Skin of body (tissue), 2 donors: Measurements from ENCODE around the gene ME3. TPM values are rescaled to one million over a fixed set of nuclear protein-coding genes. Genes with fewer than 3 reads are reported as not detected.

ENCODE experiments used
- DNase-seq: peaks from one replicate; lab custom pipeline; 2025; lab: John Stamatoyannopoulos, UW
- total RNA-seq: library from RNA; depleted of rRNA; stranded (reverse); fragments of >200 nt; gene quantifications from one replicate; pipeline ENCODE4 v1.2.3, GENCODE V29; 2014

Gene ME3
- 17.8 TPM for total RNA-seq

- DNase-seq: no peak
These were observed at the start of gene ME3 for GRCh38 chr11:86672007-86672621. TSS of gene ME3 (minus strand) at chr11:86672616.

- DNase-seq: no peak
These were observed 49.6 kb upstream of the ME3 start for GRCh38 chr11:86722006-86722405.

- peak; percentile 20 for DNase-seq
These were observed 48.1 kb upstream of the ME3 start for GRCh38 chr11:86720546-86720945.

- DNase-seq: no peak
These were observed 47.5 kb upstream of the ME3 start for GRCh38 chr11:86719781-86720463.

GRCh38 chr11:86718999-86719398 is 46.6 kb upstream of the ME3 start:
- DNase-seq: no peak

- no peak for DNase-seq
These were observed 46.1 kb upstream of the ME3 start for GRCh38 chr11:86718521-86718920.

GRCh38 chr11:86717817-86718501 is 45.5 kb upstream of the ME3 start:
- no peak for DNase-seq

- no peak for DNase-seq
These were observed 43.2 kb upstream of the ME3 start for GRCh38 chr11:86715611-86716010.

GRCh38 chr11:86713552-86713951 is 41.1 kb upstream of the ME3 start:
- no peak for DNase-seq

- no peak for DNase-seq
These were observed 38.5 kb upstream of the ME3 start for GRCh38 chr11:86710936-86711335.

- DNase-seq: no peak
These were observed 36.3 kb upstream of the ME3 start for GRCh38 chr11:86708669-86709068.

GRCh38 chr11:86706338-86707131 is 34.1 kb upstream of the ME3 start:
- no peak for DNase-seq

GRCh38 chr11:86704710-86705109 is 32.3 kb upstream of the ME3 start:
- DNase-seq: no peak

- DNase-seq: no peak
These were observed 31.6 kb upstream of the ME3 start for GRCh38 chr11:86703987-86704386.

GRCh38 chr11:86702220-86702983 is 30.0 kb upstream of the ME3 start:
- no peak for DNase-seq

GRCh38 chr11:86699040-86699791 is 26.8 kb upstream of the ME3 start:
- DNase-seq: no peak

- DNase-seq: no peak
These were observed 26.2 kb upstream of the ME3 start for GRCh38 chr11:86698639-86699038.

GRCh38 chr11:86696451-86696850 is 24.0 kb upstream of the ME3 start:
- DNase-seq: no peak

GRCh38 chr11:86696004-86696403 is 23.6 kb upstream of the ME3 start:
- no peak for DNase-seq

- no peak for DNase-seq
These were observed 23.0 kb upstream of the ME3 start for GRCh38 chr11:86695373-86695772.
